ENCODE data around the gene ABHD16B. TPM values are rescaled to one million over a fixed set of nuclear protein-coding genes. Genes with fewer than 3 reads are reported as not detected.
A peak's percentile ranks its signal among the peaks of the same experiment; 100 is the strongest.

ABHD16B gene
- total and polyA plus RNA-seq, 2 of the 13 experiments (the other 11 are each of a cell fraction or from before 2014, with no cell fraction given), result not detected

DNA sequence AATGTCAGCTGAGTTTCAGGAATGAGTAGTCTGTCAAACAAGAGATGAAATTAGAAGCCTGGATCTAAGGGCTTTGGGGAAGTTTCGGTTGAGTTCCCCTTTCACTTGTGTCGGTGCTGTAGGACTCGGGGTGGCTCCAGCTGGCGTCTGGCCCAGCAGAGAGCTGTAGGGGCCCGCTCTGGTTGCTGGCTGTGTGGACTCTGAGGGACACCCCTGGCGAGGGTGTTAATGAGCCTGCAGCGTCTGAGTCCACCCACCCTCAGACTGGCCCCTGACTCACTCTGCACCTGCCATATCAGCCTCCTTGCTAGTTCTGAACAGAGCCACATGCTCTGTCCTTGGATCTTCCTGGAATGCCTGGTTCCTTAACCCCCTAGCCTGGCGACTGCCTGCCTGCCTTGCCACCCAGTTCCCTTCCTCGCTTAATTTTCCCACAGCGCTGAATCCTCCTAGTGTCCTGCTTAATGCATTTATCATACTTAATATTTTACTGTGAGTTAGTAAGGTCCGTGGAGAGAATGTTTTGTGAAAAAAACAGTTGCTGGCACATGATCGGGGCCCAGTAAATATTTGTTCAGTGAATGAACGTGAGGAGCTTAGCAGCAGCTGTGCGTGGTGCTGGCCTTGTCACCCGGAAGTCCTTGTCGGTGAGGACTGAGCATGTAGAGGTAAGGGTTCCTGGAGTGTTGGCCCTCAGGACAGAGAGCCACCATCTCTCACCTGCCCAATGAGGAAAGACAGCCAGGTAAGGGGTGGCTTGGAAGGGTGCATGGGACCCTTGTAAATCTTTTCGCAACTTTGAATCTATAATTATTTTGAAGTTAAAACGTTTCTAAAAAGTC lies 35.2 kb downstream of the ABHD16B start (continued):
- TF ChIP-seq SMAD3 (CRISPR knock-in tag; IDR thresholded peaks at IDR 0.05), result 0 out of 2 replicates have a peak, but pooled peaks have one; percentile 47
- TF ChIP-seq TBX2 (CRISPR knock-in tag; IDR thresholded peaks at IDR 0.05; ENCODE audit: borderline replicate concordance), result peak; percentile 96
- TF ChIP-seq, protein P1, sequence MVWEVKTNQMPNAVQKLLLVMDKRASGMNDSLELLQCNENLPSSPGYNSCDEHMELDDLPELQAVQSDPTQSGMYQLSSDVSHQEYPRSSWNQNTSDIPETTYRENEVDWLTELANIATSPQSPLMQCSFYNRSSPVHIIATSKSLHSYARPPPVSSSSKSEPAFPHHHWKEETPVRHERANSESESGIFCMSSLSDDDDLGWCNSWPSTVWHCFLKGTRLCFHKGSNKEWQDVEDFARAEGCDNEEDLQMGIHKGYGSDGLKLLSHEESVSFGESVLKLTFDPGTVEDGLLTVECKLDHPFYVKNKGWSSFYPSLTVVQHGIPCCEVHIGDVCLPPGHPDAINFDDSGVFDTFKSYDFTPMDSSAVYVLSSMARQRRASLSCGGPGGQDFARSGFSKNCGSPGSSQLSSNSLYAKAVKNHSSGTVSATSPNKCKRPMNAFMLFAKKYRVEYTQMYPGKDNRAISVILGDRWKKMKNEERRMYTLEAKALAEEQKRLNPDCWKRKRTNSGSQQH (CRISPR knock-in tag; IDR thresholded peaks at IDR 0.05; ENCODE audit: low read depth), result no peak; the same call in 1 of the 2 replicates
- TF ChIP-seq SP1 (IDR thresholded peaks at IDR 0.05), result no peak
- TF ChIP-seq SP1 (CRISPR knock-in tag; IDR thresholded peaks at IDR 0.05), result no peak; the same call in none of the 2 replicates
- peak; percentile 37 for TF ChIP-seq RFX3 (CRISPR knock-in tag; IDR thresholded peaks at IDR 0.05)
- TF ChIP-seq HDAC1 (CRISPR knock-in tag; IDR thresholded peaks at IDR 0.05), result peak; percentile 96
- TF ChIP-seq, protein P2, sequence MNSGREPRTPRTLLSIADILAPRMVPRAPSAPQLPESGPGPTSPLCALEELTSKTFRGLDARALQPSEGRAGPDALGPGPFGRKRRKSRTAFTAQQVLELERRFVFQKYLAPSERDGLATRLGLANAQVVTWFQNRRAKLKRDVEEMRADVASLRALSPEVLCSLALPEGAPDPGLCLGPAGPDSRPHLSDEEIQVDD (CRISPR knock-in tag; IDR thresholded peaks at IDR 0.05; ENCODE audit: borderline replicate concordance), result no peak
- peak; percentile 57; the same call in 1 of the 2 replicates for TF ChIP-seq ARHGAP35 (CRISPR knock-in tag; IDR thresholded peaks at IDR 0.05; ENCODE audit: borderline replicate concordance)
- TF ChIP-seq ZNF557 (CRISPR knock-in tag; IDR thresholded peaks at IDR 0.05), result peak; percentile 33; the same call in 1 of the 2 replicates
- TF ChIP-seq, protein P3, sequence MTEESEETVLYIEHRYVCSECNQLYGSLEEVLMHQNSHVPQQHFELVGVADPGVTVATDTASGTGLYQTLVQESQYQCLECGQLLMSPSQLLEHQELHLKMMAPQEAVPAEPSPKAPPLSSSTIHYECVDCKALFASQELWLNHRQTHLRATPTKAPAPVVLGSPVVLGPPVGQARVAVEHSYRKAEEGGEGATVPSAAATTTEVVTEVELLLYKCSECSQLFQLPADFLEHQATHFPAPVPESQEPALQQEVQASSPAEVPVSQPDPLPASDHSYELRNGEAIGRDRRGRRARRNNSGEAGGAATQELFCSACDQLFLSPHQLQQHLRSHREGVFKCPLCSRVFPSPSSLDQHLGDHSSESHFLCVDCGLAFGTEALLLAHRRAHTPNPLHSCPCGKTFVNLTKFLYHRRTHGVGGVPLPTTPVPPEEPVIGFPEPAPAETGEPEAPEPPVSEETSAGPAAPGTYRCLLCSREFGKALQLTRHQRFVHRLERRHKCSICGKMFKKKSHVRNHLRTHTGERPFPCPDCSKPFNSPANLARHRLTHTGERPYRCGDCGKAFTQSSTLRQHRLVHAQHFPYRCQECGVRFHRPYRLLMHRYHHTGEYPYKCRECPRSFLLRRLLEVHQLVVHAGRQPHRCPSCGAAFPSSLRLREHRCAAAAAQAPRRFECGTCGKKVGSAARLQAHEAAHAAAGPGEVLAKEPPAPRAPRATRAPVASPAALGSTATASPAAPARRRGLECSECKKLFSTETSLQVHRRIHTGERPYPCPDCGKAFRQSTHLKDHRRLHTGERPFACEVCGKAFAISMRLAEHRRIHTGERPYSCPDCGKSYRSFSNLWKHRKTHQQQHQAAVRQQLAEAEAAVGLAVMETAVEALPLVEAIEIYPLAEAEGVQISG (CRISPR knock-in tag; IDR thresholded peaks at IDR 0.05), result no peak; the same call in 1 of the 2 replicates
- peak; percentile 69; the same call in 1 of the 2 replicates for TF ChIP-seq ZNF772 (CRISPR knock-in tag; IDR thresholded peaks at IDR 0.05)
- peak; percentile 94 for TF ChIP-seq PHF21A (CRISPR knock-in tag; IDR thresholded peaks at IDR 0.05)
- TF ChIP-seq EHMT2 (IDR thresholded peaks at IDR 0.05; ENCODE audit: borderline replicate concordance, low read depth, low read length), result no peak
- no peak for TF ChIP-seq XRCC5 (optimal IDR thresholded peaks at IDR 0.05; ENCODE audit: low read length)
- no peak for TF ChIP-seq PAF1 (CRISPR knock-in tag; IDR thresholded peaks at IDR 0.05)
- no peak for TF ChIP-seq ZNF468 (CRISPR knock-in tag; IDR thresholded peaks at IDR 0.05)
- TF ChIP-seq, protein P4, sequence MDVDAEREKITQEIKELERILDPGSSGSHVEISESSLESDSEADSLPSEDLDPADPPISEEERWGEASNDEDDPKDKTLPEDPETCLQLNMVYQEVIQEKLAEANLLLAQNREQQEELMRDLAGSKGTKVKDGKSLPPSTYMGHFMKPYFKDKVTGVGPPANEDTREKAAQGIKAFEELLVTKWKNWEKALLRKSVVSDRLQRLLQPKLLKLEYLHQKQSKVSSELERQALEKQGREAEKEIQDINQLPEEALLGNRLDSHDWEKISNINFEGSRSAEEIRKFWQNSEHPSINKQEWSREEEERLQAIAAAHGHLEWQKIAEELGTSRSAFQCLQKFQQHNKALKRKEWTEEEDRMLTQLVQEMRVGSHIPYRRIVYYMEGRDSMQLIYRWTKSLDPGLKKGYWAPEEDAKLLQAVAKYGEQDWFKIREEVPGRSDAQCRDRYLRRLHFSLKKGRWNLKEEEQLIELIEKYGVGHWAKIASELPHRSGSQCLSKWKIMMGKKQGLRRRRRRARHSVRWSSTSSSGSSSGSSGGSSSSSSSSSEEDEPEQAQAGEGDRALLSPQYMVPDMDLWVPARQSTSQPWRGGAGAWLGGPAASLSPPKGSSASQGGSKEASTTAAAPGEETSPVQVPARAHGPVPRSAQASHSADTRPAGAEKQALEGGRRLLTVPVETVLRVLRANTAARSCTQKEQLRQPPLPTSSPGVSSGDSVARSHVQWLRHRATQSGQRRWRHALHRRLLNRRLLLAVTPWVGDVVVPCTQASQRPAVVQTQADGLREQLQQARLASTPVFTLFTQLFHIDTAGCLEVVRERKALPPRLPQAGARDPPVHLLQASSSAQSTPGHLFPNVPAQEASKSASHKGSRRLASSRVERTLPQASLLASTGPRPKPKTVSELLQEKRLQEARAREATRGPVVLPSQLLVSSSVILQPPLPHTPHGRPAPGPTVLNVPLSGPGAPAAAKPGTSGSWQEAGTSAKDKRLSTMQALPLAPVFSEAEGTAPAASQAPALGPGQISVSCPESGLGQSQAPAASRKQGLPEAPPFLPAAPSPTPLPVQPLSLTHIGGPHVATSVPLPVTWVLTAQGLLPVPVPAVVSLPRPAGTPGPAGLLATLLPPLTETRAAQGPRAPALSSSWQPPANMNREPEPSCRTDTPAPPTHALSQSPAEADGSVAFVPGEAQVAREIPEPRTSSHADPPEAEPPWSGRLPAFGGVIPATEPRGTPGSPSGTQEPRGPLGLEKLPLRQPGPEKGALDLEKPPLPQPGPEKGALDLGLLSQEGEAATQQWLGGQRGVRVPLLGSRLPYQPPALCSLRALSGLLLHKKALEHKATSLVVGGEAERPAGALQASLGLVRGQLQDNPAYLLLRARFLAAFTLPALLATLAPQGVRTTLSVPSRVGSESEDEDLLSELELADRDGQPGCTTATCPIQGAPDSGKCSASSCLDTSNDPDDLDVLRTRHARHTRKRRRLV (CRISPR knock-in tag; IDR thresholded peaks at IDR 0.05), result no peak
- TF ChIP-seq ZNF7 (CRISPR knock-in tag; IDR thresholded peaks at IDR 0.05), result no peak
- peak; percentile 64; the same call in 1 of the 2 replicates for TF ChIP-seq NR2F2 (IDR thresholded peaks at IDR 0.05; ENCODE audit: borderline replicate concordance, low read depth)
- peak; percentile 76 for TF ChIP-seq ZNF335 (CRISPR knock-in tag; IDR thresholded peaks at IDR 0.05)

All from HepG2 (cell line).